ENCODE measurements around the gene TSPAN13.
A peak's percentile ranks its signal among the peaks of the same experiment; 100 is the strongest.
"Not testable (repeated sequence)": the region's sequence is repeated elsewhere in the genome, so short reads cannot be mapped to it uniquely, and the experiment has no call there.

TSPAN13 gene

DNA sequence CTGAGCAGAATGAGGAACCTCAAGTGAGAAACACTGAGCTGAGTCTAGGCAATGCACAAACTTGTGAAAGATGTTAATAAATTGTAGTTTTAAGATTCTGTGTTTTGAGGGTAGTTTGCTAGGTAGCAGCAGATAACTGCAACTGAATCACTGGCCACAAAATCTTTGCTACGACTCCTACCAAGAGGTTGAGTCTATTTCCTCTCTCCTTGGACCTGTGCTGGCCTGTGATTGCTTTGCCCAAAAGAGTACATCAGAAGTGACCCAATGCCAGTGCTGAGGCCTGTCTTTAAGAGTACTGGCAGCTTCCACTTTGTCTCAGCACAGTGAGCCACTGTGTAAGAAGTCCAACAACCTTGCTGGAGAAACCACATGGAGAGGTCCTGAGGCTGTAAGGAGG lies 11.9 kb upstream of the TSPAN13 start:
- DNase-seq (ENCODE audit: low spot score), result no peak

DNA sequence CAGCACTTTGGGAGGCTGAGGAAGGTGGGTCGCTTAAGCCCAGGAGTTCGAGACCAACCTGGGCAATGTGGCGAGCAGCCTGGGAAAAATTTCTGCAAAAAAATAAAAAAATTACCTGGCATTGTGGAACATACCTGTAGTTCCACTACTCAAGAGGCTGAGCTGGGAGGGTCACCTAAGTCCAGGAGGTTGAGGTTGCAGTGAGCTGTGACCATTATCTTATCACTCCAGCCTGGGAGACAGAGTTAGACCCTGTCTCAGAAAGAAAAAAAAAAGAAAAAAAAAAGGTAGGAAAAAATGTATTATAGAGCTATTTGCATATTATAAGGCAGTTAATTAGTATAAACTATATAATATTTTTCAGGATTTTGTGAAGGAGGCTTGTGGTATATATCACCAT lies 11.0 kb upstream of the TSPAN13 start:
- no peak for DNase-seq (ENCODE audit: low spot score)

DNA sequence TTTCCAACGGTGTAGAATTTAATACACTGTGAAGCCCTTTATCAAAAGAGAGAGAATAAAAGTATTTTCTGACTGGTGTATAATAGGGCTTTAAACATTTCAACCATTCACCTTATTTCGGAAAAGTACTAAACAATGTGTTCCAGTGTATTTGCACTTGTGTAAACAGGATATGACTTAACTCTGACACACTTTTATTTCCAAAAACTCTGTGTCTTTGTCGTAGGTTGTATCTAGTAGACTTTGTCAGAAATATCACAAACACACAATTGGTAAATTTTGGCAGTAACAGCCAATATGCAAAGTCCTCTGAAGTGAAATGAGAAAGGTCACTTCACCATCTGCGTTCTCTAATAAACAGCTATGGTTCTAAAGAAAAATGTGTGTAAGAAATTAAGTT lies 10.3 kb upstream of the TSPAN13 start:
- DNase-seq (ENCODE audit: low spot score), result no peak

DNA sequence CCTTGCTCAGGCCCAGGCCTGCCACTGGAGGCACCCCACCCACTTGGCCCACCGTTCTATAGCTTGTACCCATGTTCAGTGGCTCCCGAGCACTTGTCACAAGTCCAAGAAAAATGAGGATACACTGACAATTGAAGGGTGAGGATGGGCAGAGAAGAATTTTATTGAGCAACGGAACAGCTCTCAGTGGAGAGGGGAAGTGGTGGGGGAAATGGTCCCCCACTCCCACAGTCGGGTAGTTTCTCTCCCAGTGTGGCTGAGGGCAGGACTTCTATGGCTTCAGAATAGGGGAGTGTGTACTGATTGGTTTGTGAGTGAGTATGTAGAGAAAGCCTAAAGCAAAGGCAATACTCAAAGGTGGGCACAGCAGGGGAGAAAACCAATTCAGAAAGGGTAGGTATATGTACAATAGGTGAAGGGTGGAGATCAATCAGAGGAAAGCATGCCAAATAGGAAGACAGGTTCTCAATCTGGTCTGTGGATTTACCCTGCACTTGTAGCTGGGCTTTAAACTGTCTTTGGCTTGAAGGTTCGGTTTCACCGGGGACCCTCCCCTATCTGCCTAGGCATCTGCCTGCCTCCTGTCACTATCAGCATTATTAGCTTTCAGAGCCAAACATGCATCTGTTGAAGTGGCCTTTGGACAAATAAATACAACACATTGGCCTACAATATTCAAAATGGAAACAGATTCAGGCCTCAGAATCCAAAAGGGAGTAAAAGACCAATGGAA lies 8.9 kb upstream of the TSPAN13 start:
- DNase-seq (ENCODE audit: low spot score), result no peak

- DNase-seq (ENCODE audit: low spot score), result no peak
Observed at GRCh38 chr7:16745645-16746044, 7.9 kb upstream of the TSPAN13 start.

DNA sequence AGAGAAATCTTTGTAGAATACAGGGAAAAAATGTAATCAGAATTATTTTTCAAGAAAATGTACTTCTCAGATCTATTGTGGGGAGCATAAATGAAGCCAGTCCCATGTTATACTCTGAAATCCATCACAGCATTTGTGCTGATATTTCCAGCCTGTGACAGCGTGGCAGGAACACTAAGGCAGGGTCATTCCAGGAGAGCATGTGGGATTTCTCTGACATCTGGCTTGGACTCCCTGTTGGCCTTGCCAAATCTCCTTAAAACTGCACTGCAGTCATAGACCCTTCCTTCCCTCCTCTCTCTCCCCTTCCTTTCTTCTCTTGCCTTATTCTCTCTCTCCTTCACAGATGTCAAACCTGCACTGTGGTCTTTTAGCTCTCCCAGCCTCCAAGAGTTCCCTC lies 6.5 kb upstream of the TSPAN13 start:
- DNase-seq (ENCODE audit: low spot score), result no peak

DNA sequence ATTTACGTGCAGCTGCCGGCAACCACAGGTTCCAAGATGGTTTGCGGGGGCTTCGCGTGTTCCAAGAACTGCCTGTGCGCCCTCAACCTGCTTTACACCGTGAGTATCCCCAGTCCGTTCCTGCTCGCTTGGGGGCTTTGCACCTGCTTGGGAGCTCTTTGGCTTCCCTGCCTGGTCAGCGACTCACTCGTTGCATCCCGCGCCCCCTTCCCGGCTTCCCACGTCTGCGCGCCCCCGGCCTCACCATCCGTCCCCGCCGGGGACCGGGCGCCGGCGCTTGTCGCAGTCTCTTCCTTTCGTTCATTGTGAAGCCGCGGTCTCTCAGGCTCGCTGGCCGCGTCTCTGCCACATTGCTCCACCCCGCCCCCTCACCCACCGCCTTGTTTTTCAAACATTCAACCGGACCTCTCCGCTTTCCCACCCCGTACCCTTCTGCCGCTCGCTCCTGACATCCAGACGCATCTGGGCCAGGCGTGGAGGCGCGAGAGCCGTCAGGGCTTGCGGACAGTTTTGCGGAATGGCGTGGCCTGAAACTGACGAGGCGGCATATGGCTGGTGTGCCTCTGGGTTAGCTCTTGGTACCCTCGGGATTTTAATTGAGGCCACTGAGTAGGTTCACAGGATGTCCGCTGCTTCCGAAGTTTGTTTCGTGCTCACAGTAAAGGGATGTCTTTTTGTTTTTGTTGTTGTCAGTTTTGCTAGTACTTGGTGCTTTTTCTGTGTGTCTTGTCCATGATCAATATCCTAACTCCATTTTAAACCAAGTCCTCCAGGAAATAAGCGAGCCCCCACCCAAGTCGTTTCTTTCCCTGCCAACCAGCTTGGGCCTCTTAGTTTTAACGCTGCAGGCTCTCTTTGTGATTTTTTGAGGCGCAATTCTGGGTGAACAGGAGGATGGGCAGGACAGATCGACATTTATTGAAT lies 639 bp downstream of the TSPAN13 start:
- peak; percentile 30 for DNase-seq (ENCODE audit: low spot score)

GRCh38 chr7:16754856-16755317 lies 1.3 kb downstream of the TSPAN13 start:
- peak; percentile 39 for DNase-seq (ENCODE audit: low spot score)

- no peak for DNase-seq (ENCODE audit: low spot score)
Observed at GRCh38 chr7:16755397-16755796, 1.8 kb downstream of the TSPAN13 start.

GRCh38 chr7:16758036-16758435 lies 4.5 kb downstream of the TSPAN13 start:
- no peak for DNase-seq (ENCODE audit: low spot score)

GRCh38 chr7:16758631-16759611 lies 5.4 kb downstream of the TSPAN13 start:
- DNase-seq (ENCODE audit: low spot score), result peak; percentile 50

- no peak for DNase-seq (ENCODE audit: low spot score)
Observed at GRCh38 chr7:16759840-16760239, 6.3 kb downstream of the TSPAN13 start.

GRCh38 chr7:16762177-16762576 lies 8.6 kb downstream of the TSPAN13 start:
- no peak for DNase-seq (ENCODE audit: low spot score)

- no peak for DNase-seq (ENCODE audit: low spot score)
Observed at GRCh38 chr7:16764942-16765341, 11.4 kb downstream of the TSPAN13 start.

- no peak for DNase-seq (ENCODE audit: low spot score)
Observed at GRCh38 chr7:16765436-16765859, 11.9 kb downstream of the TSPAN13 start.

DNA sequence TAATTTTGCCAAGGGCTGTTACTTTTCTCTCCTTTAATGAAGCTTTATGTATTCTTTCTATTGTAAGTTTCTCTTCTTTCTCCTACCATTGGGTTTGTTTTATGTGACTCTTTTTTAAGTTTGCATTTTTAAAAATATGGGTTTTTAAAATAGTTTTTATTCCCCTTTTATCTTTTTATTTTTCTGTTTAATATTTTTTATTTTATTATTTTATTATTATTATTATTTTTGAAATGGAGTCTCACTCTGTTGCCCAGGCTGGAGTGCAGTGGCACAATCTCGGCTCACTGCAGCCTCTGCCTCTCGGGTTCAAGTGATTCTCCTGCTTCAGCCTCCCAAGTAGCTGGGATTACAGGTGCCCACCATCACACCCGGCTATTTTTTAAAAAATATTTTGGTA lies 16.4 kb downstream of the TSPAN13 start:
- not testable (repeated sequence) for DNase-seq (ENCODE audit: low spot score)

DNA sequence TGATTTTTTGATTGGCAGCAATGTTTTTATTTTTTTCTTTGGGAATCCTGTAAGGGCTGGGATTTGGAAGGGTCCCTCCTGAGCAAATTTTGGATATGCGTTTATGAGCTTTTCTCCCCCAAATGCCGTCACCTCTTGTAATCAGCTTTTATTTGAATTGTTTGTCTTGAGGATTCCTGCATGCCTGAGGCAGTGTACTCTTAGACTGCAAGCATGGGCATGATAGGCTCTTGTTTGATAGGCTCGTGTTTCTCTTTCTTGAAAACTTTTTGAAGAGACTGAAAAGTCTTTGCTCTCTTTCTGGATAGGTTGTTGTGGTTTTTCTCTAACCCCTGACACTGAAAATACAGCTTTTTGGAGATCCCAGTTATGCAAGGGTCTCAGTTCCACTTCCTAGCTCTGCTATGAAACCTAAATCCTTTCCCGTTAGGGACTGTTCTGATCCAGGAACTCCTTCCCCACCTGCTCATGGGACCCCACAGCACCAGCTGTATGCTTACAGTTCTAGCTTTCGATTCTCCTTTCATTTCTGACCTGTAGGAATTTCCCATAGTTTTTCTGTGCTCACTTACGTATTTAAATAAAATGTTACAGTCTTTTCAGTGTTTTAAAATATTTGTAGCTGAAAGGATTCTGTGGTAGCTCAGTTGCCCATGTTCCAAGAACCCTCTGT lies 17.2 kb downstream of the TSPAN13 start:
- no peak for DNase-seq (ENCODE audit: low spot score)

DNA sequence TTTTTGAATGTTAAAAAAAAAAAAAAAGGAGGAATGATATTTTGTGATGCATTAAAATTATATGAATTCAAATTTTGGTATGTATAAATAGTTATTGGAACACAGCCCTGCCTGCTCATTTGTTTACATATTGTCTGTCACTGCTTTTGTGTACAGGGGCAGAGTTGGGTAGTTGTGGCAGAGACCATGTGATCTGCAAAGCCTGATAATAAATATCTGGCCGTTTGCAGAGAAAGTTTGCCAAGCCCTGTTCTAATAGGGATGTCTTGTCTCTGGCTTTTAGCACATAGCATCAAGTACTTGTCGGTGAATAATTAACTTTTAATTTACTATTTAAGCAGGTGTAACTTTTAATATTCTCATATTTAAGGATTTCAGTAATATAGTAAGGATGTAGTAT lies 19.8 kb downstream of the TSPAN13 start:
- DNase-seq (ENCODE audit: low spot score), result peak; percentile 48

DNA sequence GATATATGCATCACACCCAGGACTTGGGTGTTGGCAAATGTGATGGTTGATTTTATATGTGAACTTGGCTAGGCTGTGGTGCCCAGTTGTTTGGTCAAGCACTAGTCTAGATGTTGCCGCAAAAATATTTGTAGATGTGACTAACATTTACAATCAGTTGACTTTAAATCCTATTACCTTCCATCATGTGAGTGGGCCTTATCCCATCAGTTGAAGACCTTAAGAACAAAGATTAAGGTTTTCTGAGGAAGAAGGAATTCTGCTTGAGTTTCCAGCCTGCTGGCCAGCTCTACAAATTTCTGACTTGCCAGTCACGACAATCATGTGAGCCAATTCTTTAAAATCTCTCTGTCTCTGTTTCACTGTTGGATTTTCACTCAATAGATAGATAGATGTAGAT lies 20.3 kb downstream of the TSPAN13 start:
- peak; percentile 28 for DNase-seq (ENCODE audit: low spot score)

GRCh38 chr7:16774294-16774693 lies 20.7 kb downstream of the TSPAN13 start:
- peak; percentile 37 for DNase-seq (ENCODE audit: low spot score)

GRCh38 chr7:16774986-16775385 lies 21.4 kb downstream of the TSPAN13 start:
- no peak for DNase-seq (ENCODE audit: low spot score)

All from hematopoietic multipotent progenitor cell treated with erythropoietin and hydrocortisone succinate and interleukin-3 and kit ligand, for 17 days (in vitro differentiated cells).